LNCAP (cell line): ENCODE data around the gene PRSS50.

ENCODE experiments used
- TF ChIP-seq, protein P1 (sequence below): fragments of 450-650 bp; IDR thresholded peaks from 2 replicates; pipeline ENCODE4 v1.5.1; 2017; ENCODE audit warnings: mild to moderate bottlenecking

Gene PRSS50

DNA sequence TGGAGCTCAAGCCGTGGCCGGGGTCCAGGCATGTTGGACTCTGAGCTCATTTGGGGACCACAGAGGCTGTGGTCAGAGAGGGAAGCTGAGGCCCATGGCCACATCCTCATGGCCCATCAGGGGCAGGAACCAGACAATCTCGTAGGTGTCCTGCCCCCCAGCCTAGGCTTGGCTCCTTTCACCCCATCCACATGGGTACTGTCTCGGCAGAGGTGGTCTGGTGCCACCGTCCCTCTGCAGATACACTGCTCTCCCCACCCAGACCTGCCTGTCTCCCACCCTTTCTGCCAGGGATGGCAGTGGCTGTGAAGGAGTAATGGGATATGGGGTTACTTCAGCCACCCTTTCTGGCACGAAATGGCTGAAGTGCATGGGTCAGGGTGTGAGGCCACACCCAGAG lies 7.9 kb downstream of the PRSS50 start:
- TF ChIP-seq, protein P1, sequence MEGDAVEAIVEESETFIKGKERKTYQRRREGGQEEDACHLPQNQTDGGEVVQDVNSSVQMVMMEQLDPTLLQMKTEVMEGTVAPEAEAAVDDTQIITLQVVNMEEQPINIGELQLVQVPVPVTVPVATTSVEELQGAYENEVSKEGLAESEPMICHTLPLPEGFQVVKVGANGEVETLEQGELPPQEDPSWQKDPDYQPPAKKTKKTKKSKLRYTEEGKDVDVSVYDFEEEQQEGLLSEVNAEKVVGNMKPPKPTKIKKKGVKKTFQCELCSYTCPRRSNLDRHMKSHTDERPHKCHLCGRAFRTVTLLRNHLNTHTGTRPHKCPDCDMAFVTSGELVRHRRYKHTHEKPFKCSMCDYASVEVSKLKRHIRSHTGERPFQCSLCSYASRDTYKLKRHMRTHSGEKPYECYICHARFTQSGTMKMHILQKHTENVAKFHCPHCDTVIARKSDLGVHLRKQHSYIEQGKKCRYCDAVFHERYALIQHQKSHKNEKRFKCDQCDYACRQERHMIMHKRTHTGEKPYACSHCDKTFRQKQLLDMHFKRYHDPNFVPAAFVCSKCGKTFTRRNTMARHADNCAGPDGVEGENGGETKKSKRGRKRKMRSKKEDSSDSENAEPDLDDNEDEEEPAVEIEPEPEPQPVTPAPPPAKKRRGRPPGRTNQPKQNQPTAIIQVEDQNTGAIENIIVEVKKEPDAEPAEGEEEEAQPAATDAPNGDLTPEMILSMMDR, result no peak

GRCh38 chr3:46709157-46709654 lies 8.5 kb downstream of the PRSS50 start:
- TF ChIP-seq, protein P1, result no peak

- TF ChIP-seq, protein P1, result no peak
Observed at GRCh38 chr3:46708401-46709156, 9.1 kb downstream of the PRSS50 start.

DNA sequence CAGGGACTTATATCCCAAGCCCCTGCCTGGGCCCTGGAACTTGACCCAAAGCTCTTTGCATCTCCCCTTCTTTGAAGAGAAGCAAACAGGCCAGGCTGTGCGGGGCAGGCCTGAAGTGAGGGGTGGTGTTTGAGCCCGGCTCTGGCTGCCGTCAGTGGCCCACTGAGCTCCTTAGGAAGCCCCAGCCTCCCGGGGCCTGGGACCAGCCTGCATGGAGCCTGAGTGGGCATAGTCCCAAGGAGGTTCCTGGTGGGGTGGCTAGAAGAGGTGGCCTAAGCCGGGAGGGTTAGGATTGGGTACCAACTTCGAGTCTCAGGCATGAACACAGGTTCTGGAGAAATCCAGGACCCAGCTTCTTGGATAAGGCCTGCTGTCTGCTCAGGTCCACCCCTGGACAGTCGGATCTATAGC lies 10.1 kb downstream of the PRSS50 start:
- TF ChIP-seq, protein P1, result no peak

- TF ChIP-seq, protein P1, result no peak
Observed at GRCh38 chr3:46706771-46707582, 10.7 kb downstream of the PRSS50 start.

DNA sequence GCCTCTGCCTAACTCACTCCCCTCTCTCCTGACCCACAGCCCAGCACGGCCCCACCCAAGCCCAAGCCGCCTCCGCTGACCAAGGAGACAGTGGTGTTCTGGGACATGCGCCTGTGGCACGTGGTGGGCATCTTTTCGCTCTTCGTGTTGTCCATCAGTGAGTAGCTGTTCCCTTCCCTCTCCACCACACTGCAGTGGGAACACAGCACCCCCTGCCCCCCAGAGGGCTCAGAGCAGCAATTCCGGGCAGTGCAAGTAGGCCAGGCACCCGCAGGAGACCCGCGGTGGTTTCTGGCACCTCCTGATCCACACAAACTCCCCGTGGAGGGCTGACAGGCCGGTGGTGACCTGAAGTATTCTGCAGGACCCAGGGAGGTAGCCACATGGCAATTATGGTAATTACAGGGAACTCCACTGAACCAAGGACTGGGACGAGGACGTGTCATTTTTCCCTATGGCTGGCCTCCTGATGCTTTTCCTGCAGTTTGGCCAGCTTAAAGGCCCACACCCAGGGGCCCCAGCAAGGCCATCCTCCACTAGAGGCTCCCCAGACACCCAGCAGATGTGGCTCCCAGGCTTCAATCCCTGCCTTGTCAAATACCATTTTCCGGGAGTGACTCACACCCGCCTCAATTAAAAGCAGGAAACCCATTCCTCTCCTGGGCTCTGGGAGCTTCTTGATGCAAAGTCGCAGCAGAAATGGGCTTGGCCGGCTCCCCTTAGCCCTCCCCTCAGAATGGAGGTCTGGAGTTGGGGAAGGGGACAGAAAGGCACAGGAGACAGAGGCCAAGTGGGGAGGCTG lies 11.7 kb downstream of the PRSS50 start:
- TF ChIP-seq, protein P1, result no peak

DNA sequence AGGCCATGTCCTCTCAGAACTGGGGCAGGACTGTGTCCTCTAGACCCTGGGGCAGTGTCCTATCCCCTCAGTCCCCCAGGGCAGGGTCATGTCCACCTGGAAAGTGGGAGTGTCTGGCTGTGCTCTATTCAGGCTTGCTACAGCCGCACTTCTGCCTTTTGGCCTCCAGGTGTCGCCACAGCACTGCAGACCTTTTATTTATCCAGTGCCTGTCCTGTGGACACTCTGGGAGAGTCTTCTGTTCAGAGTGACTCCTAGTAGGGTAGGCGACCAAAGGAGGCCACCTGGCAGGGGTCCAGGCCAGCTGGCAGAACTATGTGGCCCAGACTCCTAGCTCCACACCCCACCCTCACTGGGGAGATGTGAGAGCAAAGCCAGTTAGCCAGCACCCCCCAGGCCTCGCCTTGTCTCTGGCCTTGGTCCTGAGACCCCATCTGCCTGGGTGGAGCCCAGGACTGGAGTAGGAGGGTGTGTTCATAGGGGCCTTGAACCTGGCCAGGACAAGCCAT lies 12.6 kb downstream of the PRSS50 start:
- TF ChIP-seq, protein P1, result peak; percentile 97
